Stimulated activated CD4-positive, alpha-beta T cell treated with anti-CD3 and anti-CD28 coated beads, Interleukin-15, amount 100 ng/mL, for 1 hour (primary cell): ENCODE measurements around the gene RSPH6A.
"Not testable (repeated sequence)": the region's sequence is repeated elsewhere in the genome, so short reads cannot be mapped to it uniquely, and the experiment has no call there.

Source experiments
- DNase-seq, 2 donors: peaks; one replicate each; pipeline ENCODE4 v3.0.0-alpha.2; 2020; ENCODE audit warnings: low read depth in 1 of 2, low spot score in 1 of 2

Gene RSPH6A

GRCh38 chr19:45766869-45767346 is 48.2 kb downstream of the RSPH6A start:
- DNase-seq, result no peak

GRCh38 chr19:45766296-45766868 is 48.7 kb downstream of the RSPH6A start:
- no peak for DNase-seq

- no peak for DNase-seq
Measured at GRCh38 chr19:45765702-45766295, 49.3 kb downstream of the RSPH6A start.

- DNase-seq, result no peak
Measured at GRCh38 chr19:45764945-45765701, 50.0 kb downstream of the RSPH6A start.

- DNase-seq, result no peak
Measured at GRCh38 chr19:45764475-45764874, 50.6 kb downstream of the RSPH6A start.

- no peak for DNase-seq
Measured at GRCh38 chr19:45763691-45764294, 51.3 kb downstream of the RSPH6A start.

- DNase-seq, result no peak
Measured at GRCh38 chr19:45762870-45763631, 52.1 kb downstream of the RSPH6A start.

- DNase-seq, result no peak
Measured at GRCh38 chr19:45761714-45762113, 53.4 kb downstream of the RSPH6A start.

GRCh38 chr19:45758921-45759320 is 56.2 kb downstream of the RSPH6A start:
- no peak for DNase-seq

- no peak for DNase-seq
Measured at GRCh38 chr19:45757695-45758094, 57.4 kb downstream of the RSPH6A start.

- no peak for DNase-seq
Measured at GRCh38 chr19:45754323-45754722, 60.8 kb downstream of the RSPH6A start.

- no peak for DNase-seq
Measured at GRCh38 chr19:45753548-45753947, 61.6 kb downstream of the RSPH6A start.

- DNase-seq, result no peak
Measured at GRCh38 chr19:45752639-45753038, 62.5 kb downstream of the RSPH6A start.

GRCh38 chr19:45751483-45751882 is 63.6 kb downstream of the RSPH6A start:
- DNase-seq, result not testable (repeated sequence)

GRCh38 chr19:45747513-45747912 is 67.6 kb downstream of the RSPH6A start:
- DNase-seq, result no peak

- no peak for DNase-seq
Measured at GRCh38 chr19:45746866-45747265, 68.2 kb downstream of the RSPH6A start.
